Ascending aorta (tissue), 2 donors: ENCODE data around the gene TSPAN5. TPM values are rescaled to one million over a fixed set of nuclear protein-coding genes. Genes with fewer than 3 reads are reported as not detected.
A peak's percentile ranks its signal among the peaks of the same experiment; 100 is the strongest.

Experiments
- DNase-seq, 2 donors: peaks; one replicate each; pipeline ENCODE4 v3.0.0-alpha.2; 2019; ENCODE audit warnings: low spot score in 2 of 2
- H3K27ac ChIP-seq, 2 donors: fragments of 200-600 bp; sonication (generic); one replicate each; pipeline ENCODE4 v1.5.1; 2016 to 2017; ENCODE audit warnings: mild to moderate bottlenecking in 1 of 2
- H3K27me3 ChIP-seq: fragments of 200-600 bp; sonication (generic); one replicate; pipeline ENCODE4 v1.5.1; 2017
- H3K36me3 ChIP-seq, 2 donors: fragments of 200-600 bp; sonication (generic); one replicate each; pipeline ENCODE4 v1.5.1; 2016
- H3K4me1 ChIP-seq, 2 donors: fragments of 200-600 bp; sonication (generic); one replicate each; pipeline ENCODE4 v1.5.1; 2016 to 2017; ENCODE audit warnings: mild to moderate bottlenecking in 1 of 2
- H3K4me3 ChIP-seq, 2 donors: fragments of 200-600 bp; sonication (generic); one replicate each; pipeline ENCODE4 v1.5.1; 2016 to 2017; ENCODE audit warnings: mild to moderate bottlenecking in 1 of 2
- H3K9me3 ChIP-seq, 2 donors: fragments of 200-600 bp; sonication (generic); one replicate each; pipeline ENCODE4 v1.5.1; 2016
- CTCF ChIP-seq, 3 experiments: fragments of 200-600 bp in 2 of 3; fragments of 450-650 bp in 1 of 3; sonication (generic) in 2 of 3; IDR thresholded peaks; one replicate each; pipeline ENCODE4 v1.5.1; 2016 to 2019; ENCODE audit warnings: antibody characterized with exemption in 3 of 3, mild to moderate bottlenecking in 1 of 3, moderate library complexity in 1 of 3
- intact Hi-C: fragments of 100-400 bp; cut with DNase I; formaldehyde crosslinking; loops from one replicate; pipeline ENCODE4 v1.15.1; 2023
- total RNA-seq: library from RNA; depleted of rRNA; stranded (reverse); fragments of >200 nt; gene quantifications from one replicate; pipeline ENCODE4 v1.1.0, GENCODE V29; 2016

Gene TSPAN5
- total RNA-seq, 1 donor from 2014 or later, result 5.2 TPM

GRCh38 chr4:98659106-98659592 is 738 bp upstream of the TSPAN5 start:
- H3K4me1 ChIP-seq, result peaks cover 0 to 18% of the 10 kb centered on the region in 2 donors
- H3K27ac ChIP-seq, result peak overlapping the region; percentile 82 to 83
- intact Hi-C loops, result loop anchor here (2.0 to 10.0 kb wide), 6 partner anchors 32 to 517 kb away; partner anchors contain the start of genes EIF4E, METAP1, RAP1GDS1 and STPG2
- H3K27me3 ChIP-seq, result no peaks in the 10 kb centered on the region
- DNase-seq, result no peak
- no peaks in the 10 kb centered on the region for H3K9me3 ChIP-seq
- peak overlapping the region; percentile 73 to 87 for H3K4me3 ChIP-seq
- H3K36me3 ChIP-seq, result no peaks in the 10 kb centered on the region
- TF ChIP-seq CTCF (IDR thresholded peaks at IDR 0.05), result no peak

DNA sequence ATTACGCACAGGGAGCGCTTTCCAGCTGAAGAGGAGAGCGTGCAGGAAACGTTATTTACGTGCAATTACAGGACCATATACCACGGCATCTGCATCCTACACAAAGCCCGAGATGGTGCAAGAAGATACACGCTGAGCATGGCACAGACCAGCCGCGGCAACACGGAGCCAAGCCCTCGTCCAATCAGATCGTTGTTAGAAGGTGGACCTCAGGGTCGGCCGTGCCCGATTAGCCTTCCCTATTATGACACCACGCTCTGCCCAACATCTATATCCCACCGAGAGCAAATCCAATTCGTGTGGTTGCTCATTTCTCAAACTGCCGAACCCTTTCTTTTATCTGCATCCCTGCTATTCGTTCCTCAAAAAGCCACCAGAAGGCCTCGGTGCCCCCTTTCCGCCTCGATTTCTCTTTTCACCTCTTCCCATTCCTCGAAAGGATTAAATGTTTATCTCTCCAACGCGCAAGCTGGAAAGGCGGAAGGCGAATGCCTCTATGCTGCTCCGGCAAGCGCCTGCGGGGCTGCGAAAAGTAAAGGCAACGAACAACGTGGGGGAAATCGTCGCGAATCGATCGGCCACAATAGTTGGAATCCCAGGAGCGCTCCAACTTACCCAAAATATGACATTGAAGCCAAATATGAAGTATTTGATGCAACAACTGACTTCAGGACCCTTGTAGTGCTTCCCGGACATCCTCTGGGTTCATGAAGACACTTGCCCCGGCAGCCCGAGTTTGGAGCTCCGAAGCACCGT is 702 bp downstream of the TSPAN5 start:
- Histone ChIP-seq H3K36me3 (no peaks in the 10 kb centered on the region), H3K27me3 (no peaks in the 10 kb centered on the region), H3K27ac (peak overlapping the region; percentile 31 to 70), H3K9me3 (no peaks in the 10 kb centered on the region), H3K4me3 (peak overlapping the region; percentile 73 to 87), H3K4me1 (peaks cover 0 to 18% of the 10 kb centered on the region in 2 donors)
- intact Hi-C loops, result loop anchor here (2.0 to 10.0 kb wide), 6 partner anchors 31 to 515 kb away; partner anchors contain the start of genes EIF4E, METAP1, RAP1GDS1 and STPG2
- DNase-seq, result peak in 1 of 2 donors; percentile 70
- no peak for TF ChIP-seq CTCF (IDR thresholded peaks at IDR 0.05)

GRCh38 chr4:98656886-98657285 is 1.5 kb downstream of the TSPAN5 start:
- no peaks in the 10 kb centered on the region for H3K36me3 ChIP-seq
- no peak for DNase-seq
- H3K4me1 ChIP-seq, result peaks cover 0 to 18% of the 10 kb centered on the region in 2 donors
- H3K27ac ChIP-seq, result no peak overlapping the region
- intact Hi-C loops, result loop anchor here (5.0 to 10.0 kb wide), 3 partner anchors 338 to 515 kb away; partner anchors contain the start of genes METAP1, RAP1GDS1 and STPG2
- H3K27me3 ChIP-seq, result no peaks in the 10 kb centered on the region
- H3K9me3 ChIP-seq, result no peaks in the 10 kb centered on the region
- TF ChIP-seq CTCF (IDR thresholded peaks at IDR 0.05), result no peak
- H3K4me3 ChIP-seq, result peak overlapping the region; percentile 73 to 87

DNA sequence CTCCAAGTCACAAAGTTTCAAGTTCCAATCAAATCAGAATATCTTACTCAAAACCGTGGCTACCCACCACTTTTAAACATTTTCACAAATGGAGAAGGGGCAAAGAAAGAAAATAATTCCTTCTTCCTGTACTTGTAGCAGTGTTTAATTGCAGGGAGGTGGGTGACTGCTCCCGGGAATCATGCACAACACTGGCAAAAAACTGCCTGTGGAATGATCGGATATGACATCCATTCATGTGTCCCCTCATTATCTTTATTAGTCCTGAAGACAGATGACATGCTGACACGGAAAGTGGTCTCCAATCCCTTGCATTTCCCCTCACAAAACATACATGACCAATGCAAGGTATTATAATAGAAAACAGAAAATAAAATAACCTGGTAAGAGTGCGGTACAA is 2.0 kb downstream of the TSPAN5 start:
- Histone ChIP-seq H3K4me1 (peaks cover 0 to 18% of the 10 kb centered on the region in 2 donors), H3K27ac (no peak overlapping the region), H3K4me3 (no peak overlapping the region), H3K36me3 (no peaks in the 10 kb centered on the region), H3K27me3 (no peaks in the 10 kb centered on the region), H3K9me3 (no peaks in the 10 kb centered on the region)
- no peak for DNase-seq
- TF ChIP-seq CTCF (IDR thresholded peaks at IDR 0.05), result no peak
- intact Hi-C loops, result loop anchor here (5.0 to 10.0 kb wide), 3 partner anchors 338 to 514 kb away; partner anchors contain the start of genes METAP1, RAP1GDS1 and STPG2

DNA sequence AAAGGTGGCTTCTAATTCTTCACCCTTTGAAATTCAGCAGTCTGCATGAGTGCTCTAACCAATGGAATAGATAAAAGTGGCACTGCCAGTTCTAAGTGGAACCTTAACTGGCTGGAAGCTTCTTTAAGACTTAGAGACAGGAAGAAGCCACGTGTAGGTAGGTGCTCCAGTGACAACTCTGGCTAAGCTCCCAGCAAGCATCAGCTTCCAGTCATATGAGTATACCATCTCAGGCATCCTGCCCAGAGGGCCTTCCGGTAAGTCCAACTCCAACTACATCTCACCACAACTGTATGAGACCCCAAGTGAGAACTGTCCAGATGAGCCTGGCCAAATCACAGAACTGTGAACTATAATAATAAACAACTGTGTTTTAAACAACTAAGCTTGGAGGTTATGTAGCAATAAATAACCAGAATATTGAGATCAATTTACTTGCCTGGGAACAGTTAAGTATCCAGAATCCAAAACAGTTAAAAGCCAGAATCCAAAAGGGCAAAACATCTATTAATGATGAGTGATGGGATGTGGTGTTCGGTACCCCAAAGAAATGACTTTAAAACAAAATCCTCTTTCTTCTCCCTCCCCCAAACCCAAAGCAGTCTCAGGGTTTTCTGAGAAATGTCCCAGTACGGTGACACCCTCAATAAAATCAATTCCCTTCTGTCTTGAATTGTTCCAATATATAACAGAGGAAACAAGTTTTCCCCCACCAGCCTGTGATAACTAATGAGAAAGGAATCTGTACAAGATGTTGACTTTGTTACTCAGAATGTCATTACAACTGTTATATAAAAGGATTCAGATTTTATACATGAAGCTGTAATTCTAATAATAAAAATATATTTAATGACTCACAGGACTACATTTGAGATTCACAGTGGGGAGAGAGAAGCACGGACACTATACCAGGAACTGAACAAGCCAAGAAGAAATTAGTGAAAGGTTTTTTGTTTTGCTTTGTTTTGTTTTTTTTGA is 4.2 kb downstream of the TSPAN5 start:
- TF ChIP-seq CTCF (IDR thresholded peaks at IDR 0.05), result no peak
- Histone ChIP-seq H3K4me3 (no peak overlapping the region), H3K9me3 (no peaks in the 10 kb centered on the region), H3K27ac (no peak overlapping the region), H3K27me3 (no peaks in the 10 kb centered on the region), H3K36me3 (no peaks in the 10 kb centered on the region), H3K4me1 (peaks cover 0 to 14% of the 10 kb centered on the region in 2 donors)
- intact Hi-C loops, result loop anchor here (10.0 kb wide), 1 partner anchor 341 kb away; the partner anchor contains the start of gene METAP1
- no peak for DNase-seq
